WERI-Rb-1 (cell line): Measurements from ENCODE around the gene GNPNAT1.

Experiments
- DNase-seq: peaks from one replicate; pipeline ENCODE4 v3.0.0-alpha.2; 2020
- H3K27ac ChIP-seq: fragments of 250-450 bp; sonication (Bioruptor Pico); 2 replicates; pipeline ENCODE4 v1.5.1; 2020; ENCODE audit warnings: mild to moderate bottlenecking, moderate library complexity
- H3K27me3 ChIP-seq: fragments of 250-450 bp; sonication (Bioruptor Pico); 2 replicates; pipeline ENCODE4 v1.5.1; 2021; ENCODE audit warnings: mild to moderate bottlenecking, low read depth, moderate library complexity; ENCODE audit not compliant: insufficient read depth, severe bottlenecking
- H3K36me3 ChIP-seq: fragments of 250-450 bp; sonication (Bioruptor Pico); 2 replicates; pipeline ENCODE4 v1.5.1; 2020; ENCODE audit warnings: mild to moderate bottlenecking, moderate library complexity
- H3K4me3 ChIP-seq: 2 replicates; pipeline ENCODE4 v1.5.1; 2011; ENCODE audit warnings: low read depth, mild to moderate bottlenecking, control low read depth, low read length
- H3K9me3 ChIP-seq: fragments of 250-450 bp; sonication (Bioruptor Pico); 2 replicates; pipeline ENCODE4 v1.5.1; 2021; ENCODE audit warnings: mild to moderate bottlenecking, moderate library complexity; ENCODE audit not compliant: severe bottlenecking
- CTCF ChIP-seq: IDR thresholded peaks from 2 replicates; pipeline ENCODE4 v1.5.1; 2011; ENCODE audit warnings: low read depth, mild to moderate bottlenecking, control low read depth, inconsistent platforms, low read length

Gene GNPNAT1

DNA sequence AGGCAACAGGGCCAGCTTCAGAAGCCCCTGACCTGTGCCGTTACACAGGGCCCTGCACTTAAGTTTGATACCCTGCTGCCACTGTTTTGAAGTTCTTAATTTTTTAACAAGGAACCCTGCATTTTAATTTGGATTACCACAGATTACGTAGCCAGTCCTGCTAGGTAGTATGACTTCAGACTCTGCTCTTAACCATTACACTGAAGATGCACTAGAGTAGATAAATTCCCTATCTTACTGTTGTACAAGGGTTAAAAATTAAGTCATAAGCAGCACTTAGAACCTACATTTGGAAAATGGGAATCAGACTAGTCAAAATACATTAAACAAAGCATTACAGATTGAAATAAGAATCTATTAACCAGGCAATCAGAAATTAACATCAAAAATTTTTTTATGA lies 2.3 kb downstream of the GNPNAT1 start:
- peaks cover 6% of the 10 kb centered on the region; the same call in 1 of the 2 replicates for H3K36me3 ChIP-seq
- H3K4me3 ChIP-seq = no peak overlapping the region
- DNase-seq = no peak
- H3K9me3 ChIP-seq = no peaks in the 10 kb centered on the region
- no peak overlapping the region for H3K27ac ChIP-seq
- H3K27me3 ChIP-seq = no peaks in the 10 kb centered on the region
- TF ChIP-seq CTCF = no peak

DNA sequence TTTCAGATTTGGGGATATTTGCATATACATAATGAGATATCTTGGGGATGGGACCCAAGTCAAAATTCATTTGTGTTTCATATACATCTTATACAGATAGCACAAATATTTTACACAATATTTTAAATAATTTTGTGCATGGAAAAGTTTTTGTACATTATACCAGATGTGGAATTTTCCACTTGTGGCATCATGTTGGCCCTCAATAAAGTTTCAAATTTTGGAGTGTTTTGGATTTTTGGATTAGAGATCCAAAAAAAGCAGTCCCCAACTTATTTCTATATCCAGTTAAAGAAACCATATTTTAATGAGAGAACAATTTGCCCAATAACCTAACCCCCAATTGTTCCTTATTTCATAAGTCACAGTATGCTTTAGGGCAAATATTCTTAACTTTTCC lies 4.5 kb downstream of the GNPNAT1 start:
- Histone ChIP-seq H3K4me3 (no peak overlapping the region), H3K27ac (no peak overlapping the region), H3K9me3 (no peaks in the 10 kb centered on the region), H3K36me3 (peaks cover 13% of the 10 kb centered on the region), H3K27me3 (no peaks in the 10 kb centered on the region)
- TF ChIP-seq CTCF = no peak
- DNase-seq = no peak

GRCh38 chr14:52783206-52783605 lies 8.2 kb downstream of the GNPNAT1 start:
- H3K9me3 ChIP-seq = no peaks in the 10 kb centered on the region
- no peak for DNase-seq
- H3K27ac ChIP-seq = no peak overlapping the region
- H3K36me3 ChIP-seq = peaks cover 27% of the 10 kb centered on the region
- no peak for TF ChIP-seq CTCF
- no peaks in the 10 kb centered on the region for H3K27me3 ChIP-seq
- no peak overlapping the region for H3K4me3 ChIP-seq

- Histone ChIP-seq H3K4me3 (no peak overlapping the region), H3K36me3 (peaks cover 28% of the 10 kb centered on the region), H3K27ac (no peak overlapping the region; the same call in 1 of the 2 replicates), H3K9me3 (no peaks in the 10 kb centered on the region), H3K27me3 (no peaks in the 10 kb centered on the region)
- DNase-seq = no peak
- no peak for TF ChIP-seq CTCF
Measured at GRCh38 chr14:52781629-52782028, 9.8 kb downstream of the GNPNAT1 start.

DNA sequence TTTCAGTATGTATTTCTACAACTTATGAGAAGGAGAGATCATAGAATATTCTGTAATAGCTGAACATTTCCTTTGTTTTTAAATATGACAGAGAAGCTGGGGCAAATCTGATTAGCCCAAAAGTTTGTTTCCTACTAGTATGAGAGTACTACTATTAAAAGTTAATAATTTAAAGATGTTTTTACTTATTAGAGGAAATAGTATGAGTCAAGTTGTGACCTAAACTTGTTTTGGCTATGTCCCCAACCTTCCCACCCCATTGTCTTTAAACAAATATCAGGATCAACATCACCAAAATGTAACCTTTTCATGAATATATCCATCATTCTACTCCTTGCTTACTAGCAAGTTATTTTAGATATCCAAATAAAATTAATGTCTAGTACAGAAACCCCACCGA lies 10.5 kb downstream of the GNPNAT1 start:
- TF ChIP-seq CTCF = no peak
- H3K36me3 ChIP-seq = peaks cover 28% of the 10 kb centered on the region
- no peaks in the 10 kb centered on the region for H3K9me3 ChIP-seq
- no peak for DNase-seq
- H3K4me3 ChIP-seq = no peak overlapping the region
- H3K27ac ChIP-seq = no peak overlapping the region
- no peaks in the 10 kb centered on the region for H3K27me3 ChIP-seq

DNA sequence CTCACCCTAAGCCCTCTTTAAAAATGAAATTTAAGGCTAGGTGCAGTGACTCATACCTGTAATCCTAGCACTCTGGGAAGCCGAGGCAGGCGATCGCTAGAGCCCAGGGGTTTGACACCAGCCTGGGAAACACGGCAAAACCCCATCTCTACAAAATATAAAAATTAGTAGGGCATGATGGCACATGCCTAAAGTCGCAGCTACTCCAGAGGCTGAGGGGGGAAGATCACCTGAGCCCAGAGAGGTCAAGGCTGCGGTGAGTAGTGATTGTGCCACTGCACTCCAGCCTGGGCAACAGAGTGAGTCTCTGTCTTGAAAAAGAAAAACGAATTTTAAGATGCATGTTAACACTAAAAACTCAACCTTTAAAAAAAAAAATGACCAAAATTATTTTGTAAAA lies 12.7 kb downstream of the GNPNAT1 start:
- Histone ChIP-seq H3K27ac (no peak overlapping the region), H3K4me3 (no peak overlapping the region), H3K9me3 (no peaks in the 10 kb centered on the region), H3K27me3 (no peaks in the 10 kb centered on the region), H3K36me3 (peaks cover 28% of the 10 kb centered on the region)
- DNase-seq = no peak
- TF ChIP-seq CTCF = no peak
